Measurements from ENCODE around the gene VPS54. TPM values are rescaled to one million over a fixed set of nuclear protein-coding genes. Genes with fewer than 3 reads are reported as not detected.
A peak's percentile ranks its signal among the peaks of the same experiment; 100 is the strongest.

VPS54 gene
- total RNA-seq, 1 experiment from 2014 or later: 14.6 TPM

GRCh38 chr2:63894167-63894566 lies 125.1 kb downstream of the VPS54 start:
- DNase-seq (ENCODE audit: low spot score): no peak
- no peaks in the 10 kb centered on the region for H3K27me3 Mint-ChIP-seq (ENCODE audit: low read depth)

More at GRCh38 chr2:63894167-63894566, 125.1 kb downstream of the VPS54 start:
- Mint-ChIP-seq H3K27ac (peak overlapping the region; percentile 9), H3K4me3 (no peak overlapping the region), H3K36me3 (peaks cover 45% of the 10 kb centered on the region), H3K4me1 (no peaks in the 10 kb centered on the region), H3K9me3 (no peaks in the 10 kb centered on the region)
- ChIA-PET POLR2A (interaction anchor here (0.7 kb wide), 1 partner anchor 256 kb away, joined by 3 read pairs; no protein-coding TSS in a partner anchor), CTCF (no interaction called here)
- no peak for ATAC-seq
- TF ChIP-seq CREM (CRISPR knock-in tag; IDR thresholded peaks at IDR 0.05) (no peak), IRF2 (CRISPR knock-in tag; IDR thresholded peaks at IDR 0.05; ENCODE audit: borderline replicate concordance, low read depth) (no peak), FOXP1 (CRISPR knock-in tag; IDR thresholded peaks at IDR 0.05; ENCODE audit: borderline replicate concordance) (no peak), ZNF121 (CRISPR knock-in tag; IDR thresholded peaks at IDR 0.05) (peak; percentile 35; the same call in 1 of the 2 replicates), KAT7 (CRISPR knock-in tag; IDR thresholded peaks at IDR 0.05; ENCODE audit: borderline replicate concordance) (no peak), ZNF532 (CRISPR knock-in tag; IDR thresholded peaks at IDR 0.05; ENCODE audit: borderline replicate concordance) (peak; percentile 19; the same call in 1 of the 2 replicates), AR (CRISPR knock-in tag; IDR thresholded peaks at IDR 0.05) (no peak), FOXJ3 (CRISPR knock-in tag; IDR thresholded peaks at IDR 0.05; ENCODE audit: borderline replicate concordance) (no peak), ZNF425 (CRISPR knock-in tag; conservative IDR thresholded peaks at IDR 0.05) (0 out of 2 replicates have a peak, but pooled peaks have one; percentile 40), SOX15 (CRISPR knock-in tag; IDR thresholded peaks at IDR 0.05) (no peak), ETV6 (CRISPR knock-in tag; IDR thresholded peaks at IDR 0.05) (no peak), ZBTB43 (CRISPR knock-in tag; IDR thresholded peaks at IDR 0.05) (no peak)

Data from WTC11 (cell line).